Activated B cell treated with CpG ODN at 0.5 μM for 24 hours (primary cell): ENCODE measurements around the gene UQCC2. TPM values are rescaled to one million over a fixed set of nuclear protein-coding genes. Genes with fewer than 3 reads are reported as not detected.

ENCODE experiments used
- ATAC-seq: fragments of 200-7000 bp; cut with Tn5 transposase; one replicate; pipeline ENCODE4 v1.10.0; 2021; ENCODE audit warnings: low read depth, mild to moderate bottlenecking, moderate library complexity
- CTCF ChIA-PET: fragments of 350-600 bp; sonication (Branson Sonifier 250); formaldehyde crosslinking; loops from one replicate; lab custom pipeline; 2021; ENCODE audit warnings: antibody characterized with exemption; lab: Charles Lee
- POLR2A ChIA-PET: fragments of 350-600 bp; sonication (Branson Sonifier 250); formaldehyde crosslinking; loops from one replicate; lab custom pipeline; 2021; ENCODE audit warnings: antibody characterized with exemption; lab: Charles Lee
- DNase-seq: peaks from one replicate; pipeline ENCODE4 v3.0.0; 2022
- H3K27ac Mint-ChIP-seq: one replicate; pipeline ENCODE4 v1.8.0; 2020; ENCODE audit warnings: mixed read lengths
- H3K27me3 Mint-ChIP-seq: one replicate; pipeline ENCODE4 v1.8.0; 2021; ENCODE audit warnings: mixed read lengths
- H3K36me3 Mint-ChIP-seq: one replicate; pipeline ENCODE4 v1.8.0; 2021; ENCODE audit warnings: low read depth, mixed read lengths
- H3K4me1 Mint-ChIP-seq: one replicate; pipeline ENCODE4 v1.8.0; 2021; ENCODE audit warnings: mixed read lengths
- H3K4me3 Mint-ChIP-seq: one replicate; pipeline ENCODE4 v1.8.0; 2020; ENCODE audit warnings: mild to moderate bottlenecking, mixed read lengths
- H3K9me3 Mint-ChIP-seq: one replicate; pipeline ENCODE4 v1.8.0; 2020; ENCODE audit warnings: mixed read lengths
- intact Hi-C: fragments of 100-400 bp; cut with micrococcal nuclease; formaldehyde crosslinking; loops from one replicate; pipeline ENCODE4 v1.15.1; 2024
- total RNA-seq: library from RNA; stranded (reverse); gene quantifications from 2 replicates; pipeline ENCODE4 v1.2.3, GENCODE V29; 2022
- TF ChIP-seq, protein P1 (sequence below): fragments of 200-600 bp; IDR thresholded peaks from one replicate; pipeline ENCODE4 v1.8.0; 2022; ENCODE audit warnings: antibody characterized with exemption, mild to moderate bottlenecking

Gene UQCC2
- total RNA-seq, 1 donor from 2014 or later = 26.2 TPM

DNA sequence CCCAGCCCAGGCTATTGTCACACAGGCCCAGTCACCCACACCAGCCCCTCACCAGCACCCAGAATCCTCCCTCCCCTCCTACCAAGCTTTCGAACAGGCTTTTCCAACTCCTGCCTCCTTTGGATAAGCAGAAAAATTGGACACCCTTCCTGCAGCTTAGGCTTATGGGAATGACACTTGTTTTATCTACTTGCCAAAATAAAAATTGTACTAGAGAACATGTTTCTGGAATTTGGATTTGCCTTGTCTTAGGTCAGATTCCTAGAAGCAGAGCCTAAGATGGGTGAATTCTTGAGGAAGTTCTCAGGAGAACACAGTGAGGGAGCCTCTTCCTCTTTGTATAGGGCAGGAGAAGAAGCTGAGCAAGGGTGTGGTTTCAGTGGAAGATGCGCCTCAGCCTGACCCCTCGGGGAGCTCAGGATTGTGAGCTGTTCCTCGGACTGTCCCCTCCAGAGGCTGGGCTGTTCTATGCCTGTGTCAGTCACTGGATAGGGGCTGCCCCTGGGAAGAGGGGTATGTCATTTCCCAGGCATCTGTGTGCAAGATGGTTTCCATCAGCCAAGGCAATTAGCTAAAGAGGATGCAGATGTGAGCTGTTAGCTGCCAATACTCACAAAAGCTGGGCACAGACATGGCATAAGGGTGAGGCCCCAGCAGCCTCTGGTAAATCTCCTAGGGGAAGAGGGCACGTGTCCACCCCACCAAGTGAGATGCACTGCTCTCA is 56.5 kb downstream of the UQCC2 start:
- peaks cover 61% of the 10 kb centered on the region for H3K36me3 Mint-ChIP-seq
- no peak overlapping the region for H3K27ac Mint-ChIP-seq
- no peaks in the 10 kb centered on the region for H3K9me3 Mint-ChIP-seq
- DNase-seq = no peak
- intact Hi-C loops = no loop called here
- TF ChIP-seq, protein P1, sequence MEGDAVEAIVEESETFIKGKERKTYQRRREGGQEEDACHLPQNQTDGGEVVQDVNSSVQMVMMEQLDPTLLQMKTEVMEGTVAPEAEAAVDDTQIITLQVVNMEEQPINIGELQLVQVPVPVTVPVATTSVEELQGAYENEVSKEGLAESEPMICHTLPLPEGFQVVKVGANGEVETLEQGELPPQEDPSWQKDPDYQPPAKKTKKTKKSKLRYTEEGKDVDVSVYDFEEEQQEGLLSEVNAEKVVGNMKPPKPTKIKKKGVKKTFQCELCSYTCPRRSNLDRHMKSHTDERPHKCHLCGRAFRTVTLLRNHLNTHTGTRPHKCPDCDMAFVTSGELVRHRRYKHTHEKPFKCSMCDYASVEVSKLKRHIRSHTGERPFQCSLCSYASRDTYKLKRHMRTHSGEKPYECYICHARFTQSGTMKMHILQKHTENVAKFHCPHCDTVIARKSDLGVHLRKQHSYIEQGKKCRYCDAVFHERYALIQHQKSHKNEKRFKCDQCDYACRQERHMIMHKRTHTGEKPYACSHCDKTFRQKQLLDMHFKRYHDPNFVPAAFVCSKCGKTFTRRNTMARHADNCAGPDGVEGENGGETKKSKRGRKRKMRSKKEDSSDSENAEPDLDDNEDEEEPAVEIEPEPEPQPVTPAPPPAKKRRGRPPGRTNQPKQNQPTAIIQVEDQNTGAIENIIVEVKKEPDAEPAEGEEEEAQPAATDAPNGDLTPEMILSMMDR = no peak
- no peak for ATAC-seq
- H3K27me3 Mint-ChIP-seq = no peaks in the 10 kb centered on the region
- H3K4me1 Mint-ChIP-seq = peaks cover 4% of the 10 kb centered on the region
- H3K4me3 Mint-ChIP-seq = no peak overlapping the region
- ChIA-PET CTCF (no interaction called here), POLR2A (no interaction called here)

DNA sequence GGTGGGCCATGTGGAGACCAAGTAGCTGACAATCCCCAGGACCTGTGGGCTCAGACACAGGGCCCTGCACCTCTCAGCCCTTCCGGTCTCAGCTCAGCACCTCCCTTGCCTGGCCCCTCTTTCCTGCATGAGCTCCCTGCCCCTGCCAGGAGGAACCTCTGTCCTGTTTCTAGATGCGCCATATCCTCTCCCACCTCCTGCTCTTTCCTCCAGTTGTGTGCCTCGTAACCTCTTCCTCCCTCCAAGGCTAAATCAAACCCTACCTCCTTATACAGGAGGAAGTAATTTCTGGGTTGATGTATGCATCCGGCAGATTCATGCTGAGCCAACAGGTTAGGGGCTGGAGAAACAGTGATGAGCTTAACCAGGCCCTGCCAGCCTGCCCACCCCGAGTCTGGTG is 59.5 kb downstream of the UQCC2 start:
- H3K4me3 Mint-ChIP-seq = no peak overlapping the region
- intact Hi-C loops = no loop called here
- no peaks in the 10 kb centered on the region for H3K9me3 Mint-ChIP-seq
- H3K27me3 Mint-ChIP-seq = no peaks in the 10 kb centered on the region
- peaks cover 49% of the 10 kb centered on the region for H3K36me3 Mint-ChIP-seq
- ATAC-seq (no peak), DNase-seq (no peak)
- H3K27ac Mint-ChIP-seq = no peak overlapping the region
- peaks cover 6% of the 10 kb centered on the region for H3K4me1 Mint-ChIP-seq
- TF ChIP-seq, protein P1 = no peak
- ChIA-PET POLR2A (no interaction called here), CTCF (interaction anchor here (1.4 to 2.1 kb wide), 2 partner anchors 44 to 60 kb away, joined by 4 to 6 read pairs; partner anchors contain the start of gene UQCC2)

DNA sequence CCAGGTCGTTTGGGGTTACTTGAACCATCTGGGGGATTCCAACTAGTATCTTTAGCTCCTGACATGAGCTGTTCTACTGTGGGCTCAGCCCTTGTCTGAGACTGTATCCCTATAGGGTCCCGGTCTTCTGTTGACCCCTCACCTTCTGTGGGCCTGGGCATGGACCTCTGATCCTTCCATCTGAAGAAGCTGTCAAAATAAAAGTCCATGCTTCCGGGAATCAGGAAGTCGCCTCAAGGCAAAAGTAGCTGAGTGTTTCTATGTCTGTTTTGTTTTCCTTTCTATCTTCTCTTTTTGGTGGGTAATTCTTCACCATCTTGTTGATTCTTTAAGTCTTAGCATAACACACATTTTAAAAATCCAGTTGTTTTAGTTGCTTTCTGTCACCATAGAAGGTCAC is 60.1 kb downstream of the UQCC2 start:
- CTCF ChIA-PET = interaction anchor here (1.0 to 2.1 kb wide), 3 partner anchors 43 to 60 kb away, joined by 3 to 6 read pairs (median 4); partner anchors contain the start of gene UQCC2
- H3K4me1 Mint-ChIP-seq = peaks cover 6% of the 10 kb centered on the region
- no peak overlapping the region for H3K27ac Mint-ChIP-seq
- intact Hi-C loops = no loop called here
- H3K36me3 Mint-ChIP-seq = peaks cover 50% of the 10 kb centered on the region
- TF ChIP-seq, protein P1 = no peak
- no peak overlapping the region for H3K4me3 Mint-ChIP-seq
- POLR2A ChIA-PET = no interaction called here
- no peaks in the 10 kb centered on the region for H3K27me3 Mint-ChIP-seq
- DNase-seq (no peak), ATAC-seq (no peak)
- no peaks in the 10 kb centered on the region for H3K9me3 Mint-ChIP-seq

Other genes starting within 250 kb of the UQCC2 start
- gene BAK1, start 131.4 kb downstream of the UQCC2 start, total RNA-seq = 29.5 and 29.6 TPM in 2 replicates
- 31.7 and 35.5 TPM in 2 replicates for gene ITPR3, start 90.4 kb downstream of the UQCC2 start, total RNA-seq
- gene IP6K3, start 35.2 kb upstream of the UQCC2 start, total RNA-seq = not detected in 2 replicates
- 73.7 and 88.0 TPM in 2 replicates for gene LEMD2, start 77.4 kb upstream of the UQCC2 start, total RNA-seq
- not detected in 2 replicates for gene MLN, start 92.3 kb upstream of the UQCC2 start, total RNA-seq